Measurements from ENCODE around the gene C1orf50.
"Not testable (repeated sequence)": the region's sequence is repeated elsewhere in the genome, so short reads cannot be mapped to it uniquely, and the experiment has no call there.

Gene C1orf50

DNA sequence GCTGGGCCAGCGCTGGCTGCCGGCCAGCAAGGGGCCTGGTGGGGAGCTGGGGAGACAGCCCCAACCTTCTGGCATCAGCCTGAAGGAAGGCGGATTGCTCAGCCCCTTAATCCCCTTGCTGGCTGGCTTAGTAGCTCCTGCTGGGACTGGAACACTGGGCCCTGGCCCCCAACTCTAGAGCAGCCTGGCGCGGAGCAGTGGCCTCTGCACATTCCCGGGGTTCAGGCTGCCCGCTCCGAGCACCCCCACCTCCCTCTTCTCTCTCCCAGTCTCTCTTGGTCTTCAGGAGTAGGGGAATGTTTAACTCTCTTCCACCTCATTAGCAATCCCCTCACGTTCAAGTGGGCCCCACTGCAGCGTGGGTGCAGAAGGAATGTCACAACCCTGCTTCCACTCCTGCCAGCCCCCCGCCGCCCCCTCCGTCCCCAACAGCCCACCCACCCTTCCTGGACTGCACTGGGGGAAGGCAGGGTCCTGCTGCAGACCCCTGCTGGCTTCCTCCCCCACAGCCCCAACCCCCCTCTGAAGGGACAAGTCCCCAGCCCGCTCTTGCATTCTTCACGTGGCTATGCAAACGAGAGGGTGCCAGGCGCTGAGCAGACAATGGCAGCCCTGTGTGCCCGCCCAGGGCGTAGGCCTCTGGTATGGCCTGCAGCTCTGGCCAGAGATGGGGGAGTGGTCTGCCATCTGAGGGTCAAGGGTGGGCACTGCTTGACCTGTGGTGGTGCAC lies 26.0 kb upstream of the C1orf50 start:
- no peak for DNase-seq

DNA sequence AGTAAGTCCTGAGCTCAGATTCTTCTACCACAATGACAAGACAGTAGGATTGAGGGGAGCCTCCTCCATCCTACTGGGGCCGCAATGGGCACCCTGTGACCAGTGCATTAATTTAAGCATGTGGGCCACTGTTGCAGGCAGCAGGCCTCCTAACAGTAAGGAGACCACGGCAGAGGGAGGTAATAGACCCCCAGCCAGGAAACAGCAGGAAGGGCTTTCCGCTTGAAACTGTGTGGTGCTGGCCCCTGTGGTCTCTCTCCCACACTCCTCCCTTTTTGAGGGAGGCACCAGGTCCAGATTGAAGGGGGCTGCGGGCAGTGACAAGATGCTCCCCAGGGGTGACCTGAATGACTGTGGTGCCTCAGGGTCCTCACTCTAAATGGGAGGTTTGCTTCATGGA lies 25.3 kb upstream of the C1orf50 start:
- no peak for DNase-seq

DNA sequence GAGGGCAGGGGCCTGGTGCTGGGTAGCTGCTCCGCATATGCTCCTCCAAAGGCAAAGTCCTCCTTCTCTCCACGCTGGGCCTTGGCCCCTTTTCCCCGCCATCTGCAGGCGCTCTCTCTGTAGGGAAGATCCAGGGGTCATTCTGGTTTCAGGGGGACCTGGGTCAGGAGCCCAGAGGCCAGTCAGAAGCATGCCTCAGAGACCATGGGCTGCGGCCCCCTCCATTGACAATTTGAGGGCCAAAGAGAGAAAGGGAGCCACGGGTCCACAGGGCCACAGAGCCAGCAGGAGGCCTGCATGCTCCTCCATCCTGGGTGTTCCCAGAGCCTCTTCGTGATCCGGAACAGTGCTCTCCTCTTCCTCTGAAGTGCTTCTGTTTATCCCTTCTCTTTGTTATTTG lies 24.9 kb upstream of the C1orf50 start:
- no peak for DNase-seq

DNA sequence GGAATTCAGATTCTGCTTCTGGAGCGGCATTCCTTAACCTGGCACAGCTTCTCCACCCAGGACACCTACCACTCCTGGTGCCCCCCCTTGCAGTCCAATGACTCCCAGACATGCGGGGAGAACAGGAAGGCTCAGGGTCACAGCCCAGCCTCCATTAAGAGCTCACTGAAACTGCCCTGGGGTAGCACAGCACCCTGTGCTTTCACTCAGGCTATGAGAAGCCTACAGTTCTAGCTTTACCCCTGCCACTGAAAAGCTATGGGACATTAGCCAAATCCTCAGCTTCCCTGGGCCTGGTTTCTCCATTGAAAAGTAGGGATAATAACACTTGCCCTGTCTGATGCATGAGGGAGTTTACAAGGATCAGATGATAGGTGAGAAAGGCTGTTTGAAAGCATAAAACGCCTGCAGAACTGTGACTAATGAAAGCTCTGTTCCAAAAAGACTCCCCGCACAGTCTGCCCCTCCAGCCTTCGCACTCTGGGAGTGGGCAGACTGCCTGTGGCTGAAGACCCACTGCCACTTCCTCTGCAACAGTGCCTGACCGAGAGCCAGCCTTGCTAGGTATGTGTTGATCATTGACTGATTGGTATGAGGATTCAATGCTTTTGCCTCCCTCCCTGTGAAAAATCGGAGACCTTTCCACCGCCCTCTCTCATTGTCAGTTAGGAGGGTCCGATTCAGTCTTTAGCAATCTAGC lies 24.3 kb upstream of the C1orf50 start:
- no peak for DNase-seq

DNA sequence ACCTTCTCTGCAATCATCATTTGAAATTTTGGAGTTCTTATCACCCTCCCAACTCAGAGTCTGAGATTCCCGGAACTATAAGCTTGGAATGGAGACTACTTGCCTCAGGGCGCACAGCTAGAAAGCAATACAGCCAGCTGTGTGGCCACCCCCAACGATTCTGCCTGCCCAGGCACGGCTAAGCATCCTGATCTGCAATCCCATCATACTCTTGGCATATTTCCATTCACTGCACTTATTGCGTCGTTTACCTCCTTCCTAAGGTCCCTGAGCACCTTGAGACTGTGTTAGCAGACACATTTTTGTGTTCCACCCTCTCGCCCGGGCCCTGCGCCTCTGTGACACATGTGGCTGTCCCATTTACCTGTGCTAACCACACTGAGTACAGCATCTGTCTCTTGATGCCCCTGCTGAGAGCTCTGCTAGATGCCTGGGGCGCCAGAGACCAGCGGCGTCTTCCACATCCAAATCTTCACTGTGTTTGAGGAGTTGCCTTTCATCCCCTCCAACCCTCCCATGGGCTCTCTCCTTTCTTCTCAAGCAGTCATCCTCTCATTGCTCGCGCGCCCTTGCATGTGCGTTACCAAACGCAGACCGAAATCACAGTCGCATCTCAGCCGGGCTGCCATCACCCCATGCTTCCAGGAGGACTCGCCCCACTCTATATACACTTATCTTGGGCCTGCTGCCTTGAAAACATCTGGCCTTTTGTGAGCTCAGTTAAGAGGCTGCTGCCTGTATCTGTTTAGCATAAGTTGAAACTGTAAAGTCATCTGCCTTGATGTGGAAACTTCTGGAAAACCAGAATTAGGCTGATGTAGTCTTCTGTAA lies 23.5 kb upstream of the C1orf50 start:
- no peak for DNase-seq

DNA sequence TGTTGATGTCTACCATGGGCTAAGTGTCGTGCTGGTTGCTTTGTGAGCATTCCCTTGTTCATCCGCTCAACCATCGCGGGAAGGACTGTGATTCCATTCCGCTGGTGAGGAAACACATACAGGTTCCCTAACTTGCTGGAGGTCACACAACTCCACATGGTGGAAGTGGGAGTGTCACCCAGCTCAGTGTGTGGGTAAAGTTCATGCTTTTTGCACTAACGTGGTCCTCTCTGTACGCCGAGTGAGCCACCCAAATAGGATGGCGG lies 23.0 kb upstream of the C1orf50 start:
- no peak for DNase-seq

DNA sequence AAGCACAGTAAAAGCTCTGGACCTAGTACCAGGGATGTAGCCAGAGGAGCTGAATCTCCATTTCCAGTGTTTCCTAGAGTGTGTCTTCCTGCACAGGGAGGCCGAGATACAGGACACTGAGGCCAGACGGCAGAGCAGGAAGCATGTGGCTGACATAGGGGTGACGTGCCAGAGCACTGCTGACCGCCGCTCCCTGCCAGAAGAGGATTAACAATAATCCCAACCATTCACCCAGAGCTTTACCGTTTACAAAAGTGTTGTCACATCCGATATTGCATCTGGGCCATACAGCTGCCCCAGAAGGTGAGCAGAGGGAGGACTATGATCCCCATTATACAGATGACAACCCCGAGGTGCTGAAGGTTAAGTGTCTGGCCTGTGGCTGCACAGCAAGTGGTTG lies 21.2 kb upstream of the C1orf50 start:
- DNase-seq = no peak

DNA sequence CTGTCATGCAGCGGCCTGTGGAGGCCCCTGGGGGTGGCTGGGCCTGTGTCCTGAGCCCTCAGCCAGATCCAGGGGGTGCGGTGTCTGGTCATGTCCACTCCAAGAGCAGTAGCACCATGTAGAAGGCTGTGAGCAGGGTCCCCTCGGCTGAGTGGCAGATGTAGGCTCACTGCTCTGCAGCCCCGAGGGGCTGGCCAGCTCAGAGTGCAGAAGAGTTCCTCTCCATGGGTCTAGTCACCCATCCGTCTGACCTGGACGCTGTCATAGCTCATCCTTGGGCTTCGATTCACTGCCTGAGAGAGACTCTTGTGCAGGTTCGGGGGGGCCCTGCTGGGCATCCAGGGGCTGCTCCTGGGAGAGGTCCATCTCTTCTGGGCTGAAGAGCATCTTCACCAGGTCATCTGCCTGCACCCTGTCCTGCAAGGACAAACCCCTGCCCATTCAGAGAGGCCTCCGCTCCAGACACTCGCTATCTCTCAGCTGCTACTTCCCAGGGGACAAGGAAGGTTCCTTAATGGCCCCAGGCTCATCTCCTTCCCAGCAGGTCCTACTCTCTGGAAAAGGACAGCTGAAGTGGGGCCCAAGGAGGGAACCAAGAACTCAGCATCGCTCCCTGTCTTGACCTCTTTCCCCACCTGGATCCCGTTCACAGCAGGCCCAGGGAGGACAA lies 20.5 kb upstream of the C1orf50 start:
- DNase-seq = no peak

DNA sequence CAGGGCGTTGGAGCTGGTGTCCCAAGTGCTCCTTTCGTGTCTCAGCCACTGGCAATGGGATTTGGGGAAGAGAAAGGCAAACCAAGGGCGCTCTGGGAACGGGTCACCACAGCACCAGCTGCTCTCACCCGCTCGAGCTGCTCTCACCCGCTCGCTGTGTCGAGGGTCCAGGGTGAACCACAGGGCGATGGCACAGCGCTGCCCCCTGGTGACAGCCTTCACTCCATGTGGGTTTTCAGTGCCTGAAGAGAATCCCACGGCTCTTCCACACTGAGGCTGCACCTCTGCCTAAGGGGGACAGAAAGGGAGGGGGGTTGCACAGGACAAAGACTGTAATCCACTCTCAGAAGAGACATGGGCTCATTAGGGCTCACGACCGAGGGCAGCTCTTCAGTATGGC lies 19.9 kb upstream of the C1orf50 start:
- DNase-seq = peak; percentile 41

DNA sequence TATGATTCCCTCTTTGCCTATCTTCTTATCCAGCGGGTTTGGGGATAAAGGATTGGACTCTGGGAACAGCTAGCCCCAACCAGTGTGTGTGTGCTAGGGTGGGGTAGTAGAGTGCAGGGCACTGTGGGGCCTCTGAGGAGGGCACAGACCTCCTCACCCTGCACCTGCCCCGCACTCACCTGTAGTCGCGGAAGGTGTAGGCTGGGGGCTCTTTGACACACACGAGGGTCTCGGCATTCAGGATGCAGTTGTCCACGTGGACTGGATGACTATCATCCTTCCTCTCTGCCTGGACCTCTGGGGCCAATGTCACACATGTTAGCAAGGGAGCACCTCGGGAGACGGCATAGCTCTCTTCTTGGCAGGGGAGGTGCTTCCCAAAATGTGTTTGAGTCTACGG lies 19.0 kb upstream of the C1orf50 start:
- no peak for DNase-seq

DNA sequence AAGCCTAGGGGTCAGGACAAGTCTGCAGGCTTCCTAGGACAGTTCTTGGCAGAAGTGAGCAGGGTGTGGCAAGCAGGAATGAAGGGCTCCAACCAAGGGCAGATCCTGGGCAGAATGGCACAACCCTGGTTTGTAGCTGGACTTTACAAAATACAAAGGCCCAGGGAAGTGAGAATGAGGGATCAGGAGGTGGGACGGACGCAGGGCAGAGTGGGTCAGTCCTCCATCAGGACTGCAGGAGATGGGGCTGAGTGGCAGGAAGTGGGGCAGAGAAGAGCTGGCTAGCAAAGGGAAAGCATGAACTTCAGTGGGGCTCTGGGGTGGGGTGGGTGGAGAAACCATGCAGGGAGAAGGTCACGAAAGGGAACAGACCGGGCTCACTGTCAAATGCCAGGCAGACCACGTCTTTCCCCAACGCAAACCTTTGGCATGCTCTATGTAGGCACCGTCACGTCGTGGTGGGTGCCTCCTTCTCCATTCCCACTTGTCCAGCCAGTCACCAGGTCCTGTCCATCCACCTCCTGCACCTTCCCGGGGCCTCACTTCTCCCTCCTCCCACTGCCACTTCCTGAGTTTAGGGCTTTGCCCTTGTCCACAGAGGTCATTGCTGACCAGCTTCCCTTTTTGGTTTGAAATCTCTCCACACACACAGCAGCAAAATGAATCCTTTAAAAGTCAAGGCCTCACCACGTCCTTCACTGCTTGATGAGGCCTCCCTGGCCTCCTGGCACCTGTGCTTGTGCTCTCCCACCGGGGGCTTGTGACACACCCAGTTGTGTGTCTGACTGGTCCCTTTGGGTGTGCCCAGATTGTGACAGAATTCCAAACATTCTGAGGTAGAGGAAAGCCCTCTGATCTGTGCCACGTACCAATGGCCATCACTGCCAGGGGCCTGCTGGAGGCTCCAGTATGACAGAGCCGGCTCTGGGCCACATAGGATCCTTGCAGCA lies 18.3 kb upstream of the C1orf50 start:
- DNase-seq = no peak

DNA sequence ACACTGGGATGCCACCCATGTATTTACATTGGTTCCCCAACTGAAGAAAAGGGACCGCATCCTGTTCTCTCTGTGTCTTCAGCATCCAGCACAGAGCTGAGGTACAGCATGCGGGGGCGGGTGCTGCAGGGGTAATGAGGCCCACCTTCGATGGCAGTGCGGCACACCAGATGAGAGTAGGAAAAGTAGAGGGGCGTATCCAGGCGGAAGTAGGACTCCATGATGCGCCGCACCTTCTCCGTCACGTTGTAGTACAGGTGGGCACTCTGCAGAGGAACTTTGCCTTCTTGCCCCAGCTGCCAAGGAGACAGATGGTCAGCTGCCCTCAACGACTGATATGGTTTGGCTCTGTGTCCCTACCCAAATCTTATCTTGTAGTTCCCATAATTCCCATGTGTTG lies 17.0 kb upstream of the C1orf50 start:
- DNase-seq = no peak

DNA sequence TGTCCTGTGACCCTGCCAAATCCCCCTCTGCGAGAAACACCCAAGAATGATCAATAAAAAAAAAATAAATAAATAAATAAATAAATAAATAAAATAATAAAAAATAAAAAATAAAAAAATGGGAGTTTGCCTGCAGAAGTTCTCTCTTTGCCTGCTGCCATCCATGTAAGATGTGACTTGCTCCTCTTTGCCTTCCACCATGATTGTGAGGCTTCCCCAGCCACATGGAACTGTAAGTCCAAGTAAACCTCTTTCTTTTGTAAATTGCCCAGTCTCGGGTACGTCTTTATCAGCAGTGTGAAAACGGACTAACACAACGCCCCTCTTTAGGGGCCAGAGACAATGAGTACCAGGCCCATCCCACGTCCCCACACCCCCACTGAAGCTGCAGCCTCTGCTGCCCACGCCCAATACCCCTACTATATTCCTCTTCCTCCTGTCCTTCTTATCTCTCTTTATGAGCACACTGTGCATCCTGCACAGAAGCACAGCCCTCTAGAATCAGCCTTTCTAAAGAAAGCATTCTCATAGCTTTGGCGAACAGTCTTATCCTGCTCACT lies 15.5 kb upstream of the C1orf50 start:
- DNase-seq = not testable (repeated sequence)

DNA sequence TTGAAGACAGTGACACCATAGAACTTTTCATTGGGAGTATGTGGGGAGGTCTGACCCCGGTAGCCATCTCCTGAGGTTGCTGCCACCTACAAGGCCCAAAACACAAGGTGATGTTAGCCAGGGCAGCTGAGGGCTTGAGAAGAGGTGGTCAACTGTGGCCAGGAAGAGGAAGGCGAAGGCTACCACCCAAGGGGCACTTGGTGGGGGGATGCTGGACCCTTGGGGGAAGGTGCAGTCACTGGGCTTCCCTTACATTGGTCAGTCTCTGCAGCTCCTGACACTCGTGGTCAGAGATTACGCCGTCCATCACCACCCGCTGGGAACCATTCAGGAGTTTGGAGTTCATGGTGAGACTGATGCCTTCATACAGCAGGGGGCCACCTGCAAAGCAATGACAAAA lies 14.8 kb upstream of the C1orf50 start:
- DNase-seq = no peak

DNA sequence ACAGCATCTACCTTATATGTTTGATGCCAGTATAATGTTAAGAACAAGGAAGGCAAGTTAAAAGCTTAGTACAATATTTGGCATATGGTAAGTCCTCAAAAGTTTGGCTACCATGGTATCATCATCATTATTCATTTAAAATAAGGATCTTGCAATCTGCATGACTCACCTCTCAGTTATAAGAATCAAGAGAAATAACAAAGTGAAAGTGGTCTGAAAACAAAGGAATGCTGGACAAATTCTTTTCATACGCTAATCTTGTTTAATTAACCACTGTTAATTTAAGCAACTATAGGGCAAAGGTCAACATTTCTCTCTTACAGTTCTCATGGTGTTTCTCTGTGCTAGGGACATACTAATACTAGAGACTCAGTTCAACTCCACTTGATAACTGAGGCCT lies 14.0 kb upstream of the C1orf50 start:
- DNase-seq = no peak

DNA sequence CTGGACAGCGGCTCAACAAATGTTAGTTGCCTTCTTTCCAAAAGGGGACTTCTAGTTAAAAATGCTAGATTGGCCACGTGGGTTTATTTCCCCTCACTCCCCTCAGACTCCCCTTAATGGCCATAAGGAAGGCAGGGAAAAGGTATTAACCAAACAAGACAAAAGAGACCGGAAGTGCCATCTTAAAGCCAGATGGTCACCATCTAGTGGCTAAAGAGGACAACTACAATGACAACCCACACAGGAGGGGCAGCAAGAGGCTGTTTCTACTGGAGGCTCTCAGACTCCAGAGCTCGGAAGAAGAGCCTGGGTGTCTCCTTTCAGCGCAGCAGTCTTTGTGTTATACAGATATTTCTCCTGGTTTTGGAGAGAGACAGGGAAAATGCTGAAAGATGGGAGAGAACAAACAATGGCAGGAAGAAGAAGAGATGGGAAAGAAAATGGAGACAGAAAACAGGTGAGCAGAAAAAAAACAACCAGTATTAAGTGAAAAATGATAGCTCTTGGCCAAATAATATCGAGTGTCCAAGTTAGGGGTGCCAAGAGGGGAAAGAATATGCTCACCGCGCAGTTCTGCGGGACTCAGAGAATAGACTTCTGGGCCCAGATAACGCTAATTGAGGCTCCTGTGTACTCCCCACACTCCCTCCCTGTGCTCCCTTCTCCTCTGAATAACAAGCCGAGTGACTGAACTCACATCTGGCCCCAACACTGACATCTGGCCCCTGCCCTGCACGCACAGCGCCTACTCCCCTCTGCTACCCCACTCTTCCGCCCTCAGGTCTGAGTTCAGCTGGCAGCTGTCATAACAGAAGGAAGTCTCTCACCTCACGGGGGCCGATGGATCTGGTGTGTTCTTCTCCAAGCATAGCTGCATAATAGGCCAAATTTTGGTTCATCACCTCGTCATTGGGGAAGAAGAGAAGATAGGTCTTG lies 9.8 kb upstream of the C1orf50 start:
- DNase-seq = no peak

DNA sequence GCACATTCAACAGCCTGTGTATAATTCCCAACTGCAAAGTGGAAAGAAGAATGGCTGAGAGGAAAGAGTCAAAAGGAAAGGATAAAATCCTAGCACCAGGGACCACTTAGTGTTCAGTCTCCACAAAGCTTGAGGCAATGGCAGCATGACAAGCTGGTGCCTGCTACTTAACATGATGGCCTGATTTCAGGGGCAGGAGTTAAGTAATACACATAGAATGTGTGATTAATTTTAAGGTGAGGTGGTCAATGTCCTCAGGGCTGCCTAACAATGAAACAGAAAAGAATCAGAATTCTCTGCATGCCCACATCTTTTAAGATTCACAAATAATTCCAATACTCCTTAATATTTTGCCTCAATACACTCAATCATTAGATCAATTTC lies 9.2 kb upstream of the C1orf50 start:
- no peak for DNase-seq

DNA sequence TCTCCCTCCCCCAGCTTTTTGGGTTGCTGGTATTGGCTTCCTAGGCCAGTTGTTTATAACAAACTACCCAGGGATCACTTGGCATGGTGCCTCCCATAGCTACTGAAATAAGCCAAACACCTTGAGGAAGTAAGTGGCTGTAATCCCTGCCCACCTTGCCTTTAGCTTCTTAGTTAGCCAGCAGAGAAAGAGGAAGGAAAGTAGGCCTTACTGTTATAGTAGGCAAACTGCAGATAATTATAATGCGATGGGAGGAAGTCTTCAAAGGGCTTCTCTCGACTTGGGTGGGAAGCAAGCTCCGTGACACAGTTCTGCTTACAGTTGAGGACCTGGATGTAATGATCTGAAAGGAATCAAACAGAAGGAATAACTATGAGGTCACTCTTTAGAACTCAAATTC lies 8.4 kb upstream of the C1orf50 start:
- DNase-seq = no peak

DNA sequence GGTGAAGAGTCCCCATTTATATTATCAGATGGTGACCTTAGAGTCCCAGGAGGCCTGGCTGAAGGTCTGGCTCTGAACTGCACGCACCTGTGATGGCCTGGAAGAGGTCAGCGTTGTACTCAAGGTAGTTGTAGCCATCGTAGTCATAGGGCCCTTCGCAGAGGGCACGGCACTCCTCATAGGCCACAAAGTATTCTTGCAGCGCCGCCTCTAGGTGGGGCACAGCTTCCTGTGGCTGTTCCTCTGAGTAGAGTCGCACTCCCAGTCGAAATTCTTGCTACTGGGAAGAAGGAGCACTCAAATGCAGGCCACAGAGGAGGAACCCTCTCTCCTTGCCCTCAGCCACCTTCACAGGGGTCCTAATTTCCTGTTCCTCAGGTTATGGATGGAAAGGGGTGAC lies 7.9 kb upstream of the C1orf50 start:
- no peak for DNase-seq

DNA sequence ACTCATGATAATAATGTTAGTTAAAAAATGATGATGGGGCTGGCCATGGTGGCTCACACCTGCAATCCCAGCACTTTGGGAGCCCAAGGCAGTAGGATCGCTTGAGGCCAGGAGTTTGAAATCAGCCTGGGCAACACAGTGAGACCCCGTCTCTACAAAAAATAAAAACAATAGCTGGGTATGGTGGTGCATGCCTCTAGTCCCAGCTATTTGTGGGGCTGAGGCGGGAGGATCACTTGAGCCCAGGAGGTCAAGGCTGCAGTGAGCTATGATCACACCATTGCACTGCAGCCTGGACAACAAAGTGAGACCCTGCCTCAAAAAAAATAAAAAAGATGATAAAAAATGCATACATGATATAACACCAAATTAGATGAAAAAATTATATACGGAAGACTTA lies 5.5 kb upstream of the C1orf50 start:
- DNase-seq = no peak

DNA sequence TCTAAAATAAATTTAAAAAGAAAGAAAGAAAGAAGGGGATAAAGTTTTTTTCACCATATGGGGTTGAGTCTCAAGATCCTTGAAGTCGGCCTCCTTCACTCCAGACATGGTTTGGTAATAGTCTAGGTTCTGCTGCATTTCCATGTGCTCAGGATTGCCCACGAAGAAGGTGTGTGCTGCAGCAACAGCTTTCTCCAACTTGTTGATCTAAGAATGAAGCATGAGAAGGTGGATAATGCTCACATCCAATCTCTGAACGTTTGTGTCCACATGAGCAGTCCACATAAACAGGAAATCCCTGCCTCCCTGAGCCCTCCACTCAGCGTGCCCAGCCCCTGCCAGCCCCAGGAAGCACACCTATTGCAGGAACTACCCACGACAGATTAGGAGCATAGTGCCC lies 4.8 kb upstream of the C1orf50 start:
- no peak for DNase-seq
